ENCODE results near the gene KCNMA1.

DNA sequence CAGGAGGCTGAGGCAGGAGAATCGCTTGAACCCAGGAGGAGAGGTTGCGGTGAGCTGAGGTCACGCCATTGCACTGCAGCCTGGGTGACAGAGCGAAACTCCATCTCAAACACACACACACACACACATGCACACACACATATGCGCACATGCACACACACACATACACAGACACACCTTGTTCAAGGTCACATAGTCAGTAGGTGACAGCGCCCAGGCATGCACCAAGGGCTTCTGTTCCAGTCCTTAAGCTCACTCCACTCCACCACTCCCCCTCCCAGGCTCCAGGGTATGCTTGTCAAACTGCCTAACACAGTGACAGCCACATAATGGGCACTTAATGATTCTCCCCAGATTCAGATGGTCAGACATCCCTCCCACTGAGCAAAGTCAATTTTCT, 37.0 kb downstream of the KCNMA1 start:
- TF ChIP-seq, protein P1, sequence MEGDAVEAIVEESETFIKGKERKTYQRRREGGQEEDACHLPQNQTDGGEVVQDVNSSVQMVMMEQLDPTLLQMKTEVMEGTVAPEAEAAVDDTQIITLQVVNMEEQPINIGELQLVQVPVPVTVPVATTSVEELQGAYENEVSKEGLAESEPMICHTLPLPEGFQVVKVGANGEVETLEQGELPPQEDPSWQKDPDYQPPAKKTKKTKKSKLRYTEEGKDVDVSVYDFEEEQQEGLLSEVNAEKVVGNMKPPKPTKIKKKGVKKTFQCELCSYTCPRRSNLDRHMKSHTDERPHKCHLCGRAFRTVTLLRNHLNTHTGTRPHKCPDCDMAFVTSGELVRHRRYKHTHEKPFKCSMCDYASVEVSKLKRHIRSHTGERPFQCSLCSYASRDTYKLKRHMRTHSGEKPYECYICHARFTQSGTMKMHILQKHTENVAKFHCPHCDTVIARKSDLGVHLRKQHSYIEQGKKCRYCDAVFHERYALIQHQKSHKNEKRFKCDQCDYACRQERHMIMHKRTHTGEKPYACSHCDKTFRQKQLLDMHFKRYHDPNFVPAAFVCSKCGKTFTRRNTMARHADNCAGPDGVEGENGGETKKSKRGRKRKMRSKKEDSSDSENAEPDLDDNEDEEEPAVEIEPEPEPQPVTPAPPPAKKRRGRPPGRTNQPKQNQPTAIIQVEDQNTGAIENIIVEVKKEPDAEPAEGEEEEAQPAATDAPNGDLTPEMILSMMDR (IDR thresholded peaks at IDR 0.05), result no peak
- no peak for TF ChIP-seq POLR2A (IDR thresholded peaks at IDR 0.05)
- no peak for TF ChIP-seq POLR2AphosphoS5 (IDR thresholded peaks at IDR 0.05)
